Measurements from ENCODE around the gene MACF1.

The MACF1 gene

DNA sequence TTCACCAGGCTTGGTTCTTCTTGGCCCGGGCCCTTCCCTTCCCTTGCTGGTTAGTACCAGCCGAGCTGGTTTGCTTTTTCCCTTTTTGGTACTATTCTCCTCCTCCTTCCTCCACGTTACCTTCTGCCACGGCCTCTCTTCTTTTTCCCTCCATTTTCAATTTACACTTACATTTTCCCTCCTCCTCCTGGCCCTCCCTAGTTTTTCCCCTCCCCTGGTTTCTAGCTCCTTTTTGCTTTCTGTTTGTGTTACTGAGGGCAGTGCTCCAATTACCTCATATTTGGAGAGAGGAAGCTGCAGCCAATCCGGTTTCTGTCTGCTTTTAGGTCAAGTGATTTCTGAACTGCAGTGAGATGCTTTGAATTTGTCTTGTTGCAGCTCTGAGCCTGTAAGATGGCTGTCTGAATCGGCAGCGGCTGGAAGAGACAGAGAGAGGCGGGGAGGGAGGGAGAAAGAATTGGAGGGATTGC lies 63.7 kb downstream of the MACF1 start:
- in situ Hi-C loops (cut with MboI; ENCODE audit: low pct_unique_long_range_greater_than_20kb, low sequenced_read_pairs, unreplicated experiment) = no loop called here
- TF ChIP-seq, protein P1, sequence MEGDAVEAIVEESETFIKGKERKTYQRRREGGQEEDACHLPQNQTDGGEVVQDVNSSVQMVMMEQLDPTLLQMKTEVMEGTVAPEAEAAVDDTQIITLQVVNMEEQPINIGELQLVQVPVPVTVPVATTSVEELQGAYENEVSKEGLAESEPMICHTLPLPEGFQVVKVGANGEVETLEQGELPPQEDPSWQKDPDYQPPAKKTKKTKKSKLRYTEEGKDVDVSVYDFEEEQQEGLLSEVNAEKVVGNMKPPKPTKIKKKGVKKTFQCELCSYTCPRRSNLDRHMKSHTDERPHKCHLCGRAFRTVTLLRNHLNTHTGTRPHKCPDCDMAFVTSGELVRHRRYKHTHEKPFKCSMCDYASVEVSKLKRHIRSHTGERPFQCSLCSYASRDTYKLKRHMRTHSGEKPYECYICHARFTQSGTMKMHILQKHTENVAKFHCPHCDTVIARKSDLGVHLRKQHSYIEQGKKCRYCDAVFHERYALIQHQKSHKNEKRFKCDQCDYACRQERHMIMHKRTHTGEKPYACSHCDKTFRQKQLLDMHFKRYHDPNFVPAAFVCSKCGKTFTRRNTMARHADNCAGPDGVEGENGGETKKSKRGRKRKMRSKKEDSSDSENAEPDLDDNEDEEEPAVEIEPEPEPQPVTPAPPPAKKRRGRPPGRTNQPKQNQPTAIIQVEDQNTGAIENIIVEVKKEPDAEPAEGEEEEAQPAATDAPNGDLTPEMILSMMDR (IDR thresholded peaks at IDR 0.05; ENCODE audit: extremely low read depth, insufficient read depth, missing control alignments) = no peak
- peak; percentile 54 for DNase-seq (ENCODE audit: low spot score)

- TF ChIP-seq, protein P1 (IDR thresholded peaks at IDR 0.05; ENCODE audit: extremely low read depth, insufficient read depth, missing control alignments) = no peak
- no peak for DNase-seq (ENCODE audit: low spot score)
- in situ Hi-C loops (cut with MboI; ENCODE audit: low pct_unique_long_range_greater_than_20kb, low sequenced_read_pairs, unreplicated experiment) = no loop called here
Measured at GRCh38 chr1:39268906-39269305, 64.4 kb downstream of the MACF1 start.

- in situ Hi-C loops (cut with MboI; ENCODE audit: low pct_unique_long_range_greater_than_20kb, low sequenced_read_pairs, unreplicated experiment) = no loop called here
- DNase-seq (ENCODE audit: low spot score) = no peak
- TF ChIP-seq, protein P1 (IDR thresholded peaks at IDR 0.05; ENCODE audit: extremely low read depth, insufficient read depth, missing control alignments) = no peak
Measured at GRCh38 chr1:39269349-39269748, 64.9 kb downstream of the MACF1 start.

- DNase-seq (ENCODE audit: low spot score) = peak; percentile 67
- TF ChIP-seq, protein P1 (IDR thresholded peaks at IDR 0.05; ENCODE audit: extremely low read depth, insufficient read depth, missing control alignments) = no peak
- in situ Hi-C loops (cut with MboI; ENCODE audit: low pct_unique_long_range_greater_than_20kb, low sequenced_read_pairs, unreplicated experiment) = no loop called here
Measured at GRCh38 chr1:39269791-39270342, 65.4 kb downstream of the MACF1 start.

- no peak for DNase-seq (ENCODE audit: low spot score)
- in situ Hi-C loops (cut with MboI; ENCODE audit: low pct_unique_long_range_greater_than_20kb, low sequenced_read_pairs, unreplicated experiment) = no loop called here
- TF ChIP-seq, protein P1 (IDR thresholded peaks at IDR 0.05; ENCODE audit: extremely low read depth, insufficient read depth, missing control alignments) = no peak
Measured at GRCh38 chr1:39270368-39270767, 65.9 kb downstream of the MACF1 start.

GRCh38 chr1:39272027-39272797 lies 67.7 kb downstream of the MACF1 start:
- TF ChIP-seq, protein P1 (IDR thresholded peaks at IDR 0.05; ENCODE audit: extremely low read depth, insufficient read depth, missing control alignments) = no peak
- in situ Hi-C loops (cut with MboI; ENCODE audit: low pct_unique_long_range_greater_than_20kb, low sequenced_read_pairs, unreplicated experiment) = no loop called here
- DNase-seq (ENCODE audit: low spot score) = peak; percentile 43
